AG08395 (cell line): ENCODE results near the gene ZDBF2.
A peak's percentile ranks its signal among the peaks of the same experiment; 100 is the strongest.
"Not testable (repeated sequence)": the region's sequence is repeated elsewhere in the genome, so short reads cannot be mapped to it uniquely, and the experiment has no call there.

Experiments
- DNase-seq: peaks from one replicate; pipeline ENCODE4 v3.0.0; 2012; ENCODE audit warnings: mixed read lengths, low spot score

The ZDBF2 gene

DNA sequence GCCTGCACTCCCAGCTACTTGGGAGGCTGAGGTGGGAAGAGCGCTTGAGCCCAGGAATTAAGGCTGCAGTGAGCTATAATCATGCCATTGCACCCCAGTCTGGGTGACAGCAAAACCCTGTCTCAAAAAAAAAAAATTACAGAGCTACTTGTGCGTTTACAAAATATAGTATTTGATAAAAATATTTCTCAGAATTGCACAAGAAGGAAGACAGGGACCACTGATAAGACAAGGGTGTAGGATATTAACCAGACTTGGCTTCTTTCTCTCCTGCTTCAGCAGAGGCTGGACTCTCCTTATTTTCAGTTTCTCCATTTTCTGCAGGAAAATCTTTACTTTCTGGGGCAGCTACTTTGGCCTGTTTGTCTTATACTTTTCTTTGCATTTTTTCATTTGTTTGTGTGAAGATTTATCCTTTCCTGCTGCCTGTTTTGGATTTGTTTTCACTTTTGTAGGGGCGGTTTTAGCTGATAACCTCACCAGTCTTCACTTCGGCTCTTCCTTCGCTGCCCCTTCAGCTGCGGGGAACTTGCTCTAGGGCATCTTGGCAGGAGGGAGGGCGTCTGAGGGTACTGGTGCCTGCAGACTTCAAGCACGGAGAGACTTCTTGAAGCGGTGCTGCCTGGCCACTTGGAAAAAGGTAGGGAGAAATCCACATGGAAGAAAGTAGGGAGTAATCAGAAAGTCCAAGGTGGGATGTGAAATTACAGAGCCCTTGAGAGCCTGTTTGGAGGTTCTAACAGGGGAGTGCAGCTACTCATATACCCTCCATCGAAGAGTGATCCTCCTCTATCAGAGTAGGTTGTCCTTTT is 14.9 kb upstream of the ZDBF2 start:
- DNase-seq, result no peak

DNA sequence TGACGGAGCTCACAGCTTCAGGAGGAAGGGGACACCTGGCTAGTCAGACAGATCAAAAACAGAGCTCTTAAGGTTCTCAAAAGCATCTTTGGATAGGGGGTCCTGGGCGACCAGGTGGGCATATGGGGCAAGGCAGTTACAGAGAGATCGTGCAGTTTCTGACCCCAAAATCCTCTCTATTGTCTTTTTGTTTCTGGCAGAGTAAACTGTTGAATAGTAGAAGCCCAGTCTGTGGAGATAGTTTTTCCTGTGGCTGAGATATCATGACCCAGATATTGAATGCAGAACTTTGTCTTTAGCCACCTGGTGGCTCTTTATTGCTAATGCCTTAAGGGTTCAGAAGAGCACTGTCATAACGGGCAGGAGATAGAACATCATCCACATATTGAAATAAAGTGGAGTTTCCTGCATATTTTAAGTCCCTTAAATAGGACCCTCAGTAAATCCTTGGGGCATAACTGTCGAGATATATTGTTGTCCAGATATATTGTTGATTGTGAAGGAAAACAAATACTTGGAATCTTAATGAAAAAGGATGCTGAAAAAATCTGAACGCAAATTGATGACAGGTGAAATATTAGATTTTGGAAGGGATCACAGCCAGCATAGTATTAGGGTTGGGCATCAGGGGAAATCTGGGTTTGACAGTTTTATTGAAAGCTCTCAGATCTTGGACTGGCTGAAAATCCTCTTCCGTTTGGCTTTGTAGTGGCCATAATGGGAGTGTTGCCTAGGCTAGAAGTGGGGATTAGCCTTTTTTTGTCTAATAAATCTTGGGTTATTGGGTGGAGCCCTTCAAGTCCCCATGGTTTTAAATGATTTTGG is 14.1 kb upstream of the ZDBF2 start:
- DNase-seq, result peak; percentile 71

DNA sequence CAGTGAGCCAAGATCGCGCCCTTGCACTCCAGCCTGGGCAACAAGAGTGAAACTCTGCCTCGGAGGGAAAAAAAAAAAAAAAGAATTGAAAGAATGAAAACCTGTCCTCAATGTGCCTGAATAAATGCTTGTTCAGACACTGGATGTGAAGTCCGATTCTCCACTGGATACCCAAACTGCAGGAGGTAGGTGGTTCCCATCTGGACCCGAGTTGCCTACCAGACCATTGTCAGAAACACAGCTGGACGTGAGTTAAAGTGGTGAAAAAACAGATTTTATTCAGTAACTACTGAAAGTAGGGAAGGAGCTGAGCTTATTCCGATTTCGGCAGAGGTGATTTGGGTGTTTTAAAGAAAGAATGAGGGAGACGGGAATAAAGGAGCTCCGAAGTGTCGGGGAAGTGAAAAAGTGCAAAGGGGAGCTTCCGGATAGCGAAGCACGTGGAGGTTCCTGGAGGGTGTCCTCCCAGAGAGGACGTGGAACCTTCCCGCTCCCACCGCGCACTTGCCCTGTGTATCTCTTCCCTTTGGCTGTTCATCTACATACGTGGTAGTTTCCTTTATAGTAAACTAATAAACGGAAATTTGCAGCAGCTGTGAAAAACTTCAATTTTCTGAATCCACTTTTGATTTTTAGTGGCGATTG is 10.4 kb upstream of the ZDBF2 start:
- no peak for DNase-seq

DNA sequence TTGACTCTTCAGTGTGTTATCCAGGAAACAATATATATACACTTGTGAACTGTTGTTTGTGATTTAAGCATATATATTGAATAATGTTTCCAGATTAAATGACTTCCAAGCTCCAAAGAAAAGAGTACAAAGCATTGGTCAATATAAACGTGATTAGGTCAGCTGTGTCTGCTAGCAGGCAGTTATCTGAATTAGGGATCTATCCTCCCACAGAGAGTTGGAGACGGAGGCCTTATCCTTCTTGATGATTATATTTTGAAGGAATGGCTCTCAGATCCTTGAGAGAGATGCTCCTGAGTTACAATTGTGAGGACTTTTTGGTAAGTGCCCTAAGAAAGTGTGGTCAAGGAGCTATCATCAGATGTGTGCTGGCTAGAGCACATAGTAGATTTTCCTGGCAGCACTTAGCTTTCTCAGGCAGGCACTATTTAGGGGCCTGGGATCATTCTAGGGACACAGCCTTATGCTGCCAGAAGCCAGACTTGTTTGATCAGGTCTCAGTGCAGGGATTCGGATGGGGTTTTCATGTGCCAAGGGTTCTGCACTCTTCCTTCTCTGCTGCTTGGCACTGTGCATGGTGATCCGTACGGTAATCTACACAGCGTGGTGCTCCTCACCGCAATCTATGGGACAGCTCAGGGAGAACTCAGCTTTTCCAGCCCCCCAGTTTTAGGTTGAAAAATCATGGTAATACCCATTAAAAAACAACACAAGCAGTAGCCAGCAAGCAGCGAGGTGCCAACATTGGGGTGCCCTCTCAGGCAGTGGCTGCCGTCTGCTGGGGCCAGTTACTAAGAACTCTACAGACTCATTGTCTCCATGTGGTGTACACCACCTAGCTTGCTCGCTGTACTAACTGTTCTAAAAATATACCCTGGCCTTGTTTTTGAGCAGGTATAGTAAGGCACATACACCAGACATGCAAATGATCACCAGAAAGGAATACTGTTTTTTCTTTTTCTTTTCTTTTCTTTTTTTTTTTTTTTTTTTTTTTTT is 8.0 kb upstream of the ZDBF2 start:
- DNase-seq, result no peak

DNA sequence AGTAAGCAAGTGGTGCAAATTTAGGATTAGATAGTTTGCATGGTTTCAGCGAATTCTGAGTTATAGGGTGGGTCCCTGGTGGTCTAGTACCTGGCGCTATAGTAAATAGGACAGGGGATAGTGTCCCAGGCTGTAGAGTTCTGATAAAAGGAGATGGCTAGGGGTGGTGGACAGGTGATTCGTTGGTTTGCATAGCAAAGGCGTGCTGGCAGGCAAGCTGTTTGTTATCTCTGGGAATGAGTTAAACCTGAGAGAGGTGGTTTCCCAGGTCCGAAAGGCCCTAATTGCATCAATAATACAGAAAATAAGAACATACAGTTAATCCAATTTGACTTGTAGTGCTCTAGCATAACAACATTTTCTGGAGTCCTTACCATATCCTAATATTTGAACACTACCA is 6.9 kb upstream of the ZDBF2 start:
- no peak for DNase-seq

DNA sequence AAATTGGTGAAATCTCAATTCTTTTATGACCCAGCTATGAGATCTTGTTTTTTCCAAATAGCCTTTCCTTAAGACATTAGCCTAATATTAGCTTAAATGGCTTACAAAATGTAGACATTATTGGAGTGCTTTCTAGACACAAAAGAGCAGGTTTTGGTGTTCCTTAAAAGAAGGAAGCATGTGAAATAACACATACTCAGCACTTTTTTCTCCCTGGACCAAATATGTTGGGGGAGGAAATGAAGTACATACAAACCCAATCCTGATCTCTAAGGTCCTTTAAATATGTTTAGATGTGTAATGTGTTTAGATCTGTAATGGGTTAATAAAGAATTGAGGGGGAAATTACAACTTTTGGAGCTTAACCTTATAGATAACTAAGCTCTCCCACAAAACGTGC is 3.4 kb upstream of the ZDBF2 start:
- DNase-seq, result no peak

DNA sequence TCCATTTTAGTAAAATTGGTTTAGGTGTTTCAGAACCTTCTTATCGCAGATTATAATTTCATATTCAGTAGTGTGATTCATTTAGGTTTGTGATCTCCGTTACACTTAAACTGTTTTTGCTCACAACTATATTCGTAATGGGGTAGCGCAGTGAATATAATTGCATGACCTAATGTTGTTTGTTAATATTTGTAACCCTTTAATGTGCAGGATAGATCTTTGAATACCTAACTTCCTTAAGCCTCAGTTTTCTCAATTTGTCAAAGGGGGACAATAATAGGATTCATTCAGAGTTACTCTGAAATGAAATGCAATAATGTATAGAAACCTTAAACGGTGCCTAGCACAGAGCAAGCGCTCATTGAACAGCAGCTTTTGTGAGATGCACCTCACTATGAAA is 558 bp upstream of the ZDBF2 start:
- DNase-seq, result no peak

DNA sequence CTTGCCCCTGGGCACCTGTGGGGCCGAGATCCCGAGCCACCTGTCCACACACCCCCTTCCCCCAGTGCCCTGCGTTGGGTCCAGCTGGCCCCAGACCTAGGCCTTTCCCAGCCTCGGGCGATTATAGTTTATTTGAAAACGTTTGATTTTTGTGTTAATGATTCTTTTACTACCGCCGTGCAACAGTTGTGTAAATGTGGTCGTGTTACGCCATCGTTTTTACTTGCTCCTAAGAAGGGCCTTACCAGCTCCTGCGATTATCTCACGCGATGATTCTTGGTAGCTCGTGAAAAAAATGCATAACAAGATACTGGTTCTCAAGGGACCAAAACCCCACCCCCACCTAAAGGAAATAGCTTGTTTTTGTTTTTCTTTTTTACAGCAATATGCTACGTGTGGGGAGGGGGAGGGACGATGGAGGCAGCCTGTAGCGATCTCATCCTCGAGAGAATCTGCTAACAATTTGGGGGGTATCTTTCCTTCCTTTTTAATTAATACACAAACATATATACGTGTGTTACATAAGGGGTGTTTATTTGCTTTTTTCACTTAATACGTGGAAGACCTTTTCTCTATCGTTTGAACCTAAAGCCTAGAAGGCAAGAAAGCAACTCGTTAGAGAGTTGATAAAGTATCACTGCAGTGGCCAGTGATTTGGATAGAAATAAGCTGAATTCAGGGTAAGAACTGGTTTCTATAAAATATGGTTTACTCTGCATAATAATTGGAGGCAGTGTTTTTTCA is 1.0 kb downstream of the ZDBF2 start:
- peak; percentile 18 for DNase-seq

DNA sequence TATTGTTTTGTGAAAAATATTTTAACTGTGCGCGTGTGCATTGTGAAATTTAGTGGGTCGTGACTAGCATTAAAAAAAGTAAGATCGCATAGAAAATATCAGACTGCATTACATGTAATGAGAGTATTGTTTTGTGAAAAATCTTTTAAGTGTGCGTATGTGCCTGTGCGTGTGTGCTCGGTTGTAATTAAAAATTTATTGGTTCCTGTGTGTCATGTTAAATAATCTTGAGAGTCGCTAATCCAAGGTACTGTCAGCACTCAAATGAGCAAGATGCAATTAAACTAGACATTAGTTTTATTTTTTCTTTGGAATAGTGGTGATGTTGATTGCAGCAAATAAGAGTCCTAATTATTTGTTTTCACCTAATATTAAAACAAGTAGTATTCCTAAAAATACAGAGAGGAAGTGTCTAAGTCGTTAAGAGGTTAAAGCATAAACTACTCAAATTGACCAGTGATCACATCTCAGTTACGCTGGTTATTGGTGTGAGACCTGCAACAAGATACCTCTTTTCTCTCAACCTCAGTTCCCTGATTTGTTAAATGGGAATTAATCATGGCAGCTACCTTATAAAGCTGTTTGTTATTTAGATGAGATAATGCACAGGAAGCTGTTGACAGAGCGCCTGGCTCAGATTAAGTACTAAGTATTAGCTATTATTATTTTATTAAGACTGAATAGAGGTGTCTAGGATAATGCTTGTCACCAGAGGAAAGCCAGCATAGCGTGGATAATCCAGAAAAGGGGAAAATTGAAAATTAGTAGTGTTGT is 1.9 kb downstream of the ZDBF2 start:
- no peak for DNase-seq

DNA sequence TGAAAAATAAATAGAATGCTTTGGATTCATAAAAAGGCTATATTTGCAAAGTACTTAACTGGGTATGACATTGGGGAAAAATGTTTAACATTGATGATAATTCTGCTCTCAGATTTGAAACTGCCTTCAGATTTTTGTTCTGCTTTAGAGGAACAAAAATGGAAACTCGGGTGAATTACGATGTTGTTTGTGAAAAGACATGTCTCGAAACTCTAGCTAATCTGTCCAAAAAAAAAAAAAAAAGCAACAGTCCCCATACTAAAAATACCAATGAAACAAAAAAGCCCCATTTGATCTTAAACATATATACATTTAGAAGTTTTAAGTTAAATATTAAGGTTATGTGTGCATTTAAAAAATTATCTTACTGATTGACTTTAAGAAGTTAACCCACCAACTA is 3.0 kb downstream of the ZDBF2 start:
- no peak for DNase-seq

DNA sequence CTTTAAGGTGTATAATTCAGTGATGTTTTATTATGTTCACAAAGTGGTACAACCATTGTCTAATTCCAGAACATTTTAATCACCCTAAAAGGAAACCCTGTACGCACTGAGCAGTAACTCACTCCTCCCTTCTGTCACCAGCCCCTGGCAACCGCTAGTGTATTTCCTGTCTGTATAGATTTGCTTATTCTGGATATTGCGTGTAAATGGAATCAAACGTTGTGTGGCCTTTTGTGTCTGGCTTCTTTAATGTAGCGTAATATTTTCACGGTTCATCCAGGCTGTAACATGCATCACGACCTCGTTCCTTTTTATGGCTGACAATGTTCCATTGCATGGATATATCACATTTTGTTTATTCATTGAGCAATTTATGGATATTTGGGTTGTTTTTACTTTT is 8.3 kb downstream of the ZDBF2 start:
- DNase-seq, result no peak

DNA sequence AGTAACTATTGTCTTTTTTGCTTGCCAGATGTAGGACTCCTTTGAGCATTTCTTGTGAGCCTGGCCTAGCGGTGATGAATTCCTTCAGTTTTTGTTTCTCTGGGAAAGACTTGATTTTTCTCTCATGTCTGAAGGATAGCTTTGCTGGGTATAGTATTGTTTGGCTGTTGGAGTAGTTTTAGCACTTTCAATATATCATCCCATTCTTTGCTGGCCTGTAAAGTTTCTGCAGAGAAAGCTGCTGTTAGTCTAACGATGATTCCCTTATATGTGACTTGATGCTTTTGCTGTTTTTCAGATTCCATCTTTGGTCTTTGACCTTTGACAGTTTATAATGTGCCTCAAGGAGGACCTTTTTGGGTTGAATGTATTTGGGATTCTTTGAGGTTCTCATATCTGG is 12.7 kb downstream of the ZDBF2 start:
- DNase-seq, result no peak

DNA sequence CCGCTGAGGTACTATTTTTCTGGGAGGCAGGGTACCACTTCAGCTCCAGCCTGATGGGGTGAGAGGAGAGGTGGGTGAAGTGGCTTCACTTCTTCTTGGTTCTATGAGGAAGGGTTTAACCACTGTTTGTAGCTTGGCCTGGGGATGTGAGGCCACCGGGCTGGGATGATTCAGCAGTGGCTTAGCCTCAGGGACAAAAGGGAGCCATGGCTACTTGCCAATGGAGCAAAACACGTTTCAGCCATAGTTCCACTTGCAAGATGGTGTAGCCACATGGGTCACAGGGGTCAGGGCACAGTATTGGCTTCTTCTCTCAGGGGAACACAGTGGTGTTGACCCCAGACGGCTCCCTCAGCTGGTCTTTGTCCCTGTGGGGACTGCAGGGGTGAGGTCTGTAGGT is 14.9 kb downstream of the ZDBF2 start:
- DNase-seq, result no peak

DNA sequence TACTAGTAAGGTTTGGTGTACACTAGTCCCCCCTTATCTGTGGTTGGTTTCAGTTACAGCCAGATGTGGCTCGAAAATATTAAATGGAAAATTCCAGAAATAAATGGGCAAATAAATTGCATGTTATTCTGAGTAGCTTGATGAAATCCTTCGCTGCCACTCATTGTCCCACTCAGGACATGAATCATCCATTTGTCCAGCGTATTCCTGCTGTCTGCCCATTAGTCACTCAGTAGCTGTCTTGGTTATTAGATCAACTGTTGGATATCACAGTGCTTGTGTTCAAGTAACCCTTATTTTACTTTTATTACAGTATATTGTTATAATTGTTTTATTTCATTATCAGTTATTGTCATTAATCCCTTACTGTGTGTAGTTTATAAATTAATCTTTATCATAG is 21.7 kb downstream of the ZDBF2 start:
- DNase-seq, result no peak

DNA sequence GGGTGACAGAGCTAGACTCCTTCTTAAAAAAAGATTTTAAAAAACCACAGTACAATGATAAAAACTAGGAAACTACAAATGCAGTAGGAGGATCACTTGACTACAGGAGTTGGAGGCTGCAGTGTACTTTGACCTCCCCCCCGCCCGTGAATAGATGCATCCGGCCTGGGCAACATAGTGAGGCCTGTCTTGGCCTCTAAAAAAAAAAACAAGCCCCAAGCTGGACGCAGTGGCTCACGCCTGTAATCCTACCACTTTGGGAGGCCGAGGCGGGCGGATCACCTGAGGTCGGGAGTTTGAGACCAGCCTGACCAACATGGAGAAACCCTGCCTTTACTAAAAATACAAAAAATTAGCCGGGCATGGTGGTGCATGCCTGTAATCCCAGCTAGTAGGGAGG is 25.1 kb downstream of the ZDBF2 start:
- not testable (repeated sequence) for DNase-seq

DNA sequence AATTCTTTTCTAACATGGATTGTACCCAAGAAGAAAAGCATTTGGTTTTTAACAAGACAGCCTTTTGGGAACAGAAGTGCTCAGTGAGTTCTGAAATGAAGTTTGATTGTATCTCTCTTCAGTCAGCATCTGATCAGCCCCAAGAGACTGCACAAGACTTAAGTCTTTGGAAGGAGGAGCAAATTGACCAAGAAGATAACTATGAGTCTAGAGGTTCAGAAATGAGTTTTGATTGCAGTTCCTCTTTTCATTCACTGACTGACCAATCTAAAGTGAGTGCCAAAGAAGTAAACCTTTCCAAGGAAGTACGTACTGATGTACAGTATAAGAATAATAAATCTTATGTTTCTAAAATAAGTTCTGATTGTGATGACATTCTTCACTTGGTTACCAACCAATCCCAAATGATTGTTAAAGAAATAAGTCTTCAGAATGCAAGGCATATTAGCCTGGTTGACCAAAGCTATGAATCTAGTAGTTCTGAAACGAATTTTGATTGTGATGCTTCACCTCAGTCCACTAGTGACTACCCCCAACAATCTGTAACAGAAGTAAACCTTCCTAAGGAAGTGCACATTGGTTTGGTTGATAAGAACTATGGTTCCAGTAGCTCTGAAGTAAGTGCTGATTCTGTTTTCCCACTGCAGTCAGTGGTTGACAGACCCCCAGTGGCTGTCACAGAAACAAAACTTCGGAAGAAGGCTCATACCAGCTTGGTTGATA is 31.2 kb downstream of the ZDBF2 start:
- no peak for DNase-seq

DNA sequence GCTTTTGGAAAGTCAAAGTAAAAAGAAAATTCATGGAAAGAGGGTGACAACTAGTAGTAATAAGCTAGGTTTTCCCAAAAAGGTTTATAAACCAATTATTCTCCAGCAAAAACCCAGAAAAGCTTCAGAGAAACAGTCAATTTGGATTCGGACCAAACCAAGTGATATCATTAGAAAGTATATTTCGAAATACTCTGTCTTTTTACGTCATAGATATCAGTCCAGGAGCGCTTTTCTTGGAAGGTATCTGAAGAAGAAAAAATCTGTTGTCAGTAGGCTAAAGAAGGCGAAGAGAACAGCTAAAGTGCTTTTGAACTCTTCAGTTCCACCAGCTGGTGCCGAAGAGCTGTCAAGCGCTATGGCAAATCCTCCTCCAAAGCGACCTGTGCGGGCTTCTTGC is 36.6 kb downstream of the ZDBF2 start:
- DNase-seq, result no peak

DNA sequence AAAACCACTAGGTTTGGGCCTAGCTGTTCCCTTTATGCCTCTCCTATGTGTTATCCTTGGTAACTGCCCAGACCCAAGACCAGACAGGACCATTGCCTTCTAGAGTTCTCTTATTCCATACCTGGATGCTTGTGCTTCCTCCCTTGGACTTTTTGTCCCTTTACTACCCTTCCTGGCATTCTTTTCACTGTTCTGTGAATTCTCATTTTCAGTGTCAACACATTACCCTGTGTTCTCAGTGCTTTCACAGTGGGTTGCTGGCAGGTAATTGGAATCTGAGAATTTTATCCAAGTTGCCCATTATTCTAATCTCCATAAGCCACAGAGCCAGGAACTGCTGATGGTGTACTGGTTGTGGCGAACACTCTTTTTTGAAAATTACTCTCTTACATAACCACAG is 41.7 kb downstream of the ZDBF2 start:
- DNase-seq, result no peak

DNA sequence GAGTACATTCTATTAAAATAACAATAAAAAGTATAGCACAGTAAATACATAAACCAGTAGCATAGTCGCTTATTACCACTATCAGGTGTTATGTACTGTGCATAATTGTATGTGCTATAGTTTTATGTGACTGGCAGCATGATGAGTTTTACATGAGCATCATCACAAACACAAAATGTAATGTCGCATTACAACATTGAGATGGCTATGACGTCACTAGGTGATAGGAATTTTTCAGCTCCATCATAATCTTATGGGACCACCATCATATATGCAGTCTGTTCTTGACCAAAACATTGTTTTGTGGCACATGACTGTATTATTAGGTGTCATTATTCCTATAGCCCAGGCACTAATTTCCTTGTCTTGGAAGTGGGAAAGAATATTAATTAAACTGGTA is 48.6 kb downstream of the ZDBF2 start:
- no peak for DNase-seq

DNA sequence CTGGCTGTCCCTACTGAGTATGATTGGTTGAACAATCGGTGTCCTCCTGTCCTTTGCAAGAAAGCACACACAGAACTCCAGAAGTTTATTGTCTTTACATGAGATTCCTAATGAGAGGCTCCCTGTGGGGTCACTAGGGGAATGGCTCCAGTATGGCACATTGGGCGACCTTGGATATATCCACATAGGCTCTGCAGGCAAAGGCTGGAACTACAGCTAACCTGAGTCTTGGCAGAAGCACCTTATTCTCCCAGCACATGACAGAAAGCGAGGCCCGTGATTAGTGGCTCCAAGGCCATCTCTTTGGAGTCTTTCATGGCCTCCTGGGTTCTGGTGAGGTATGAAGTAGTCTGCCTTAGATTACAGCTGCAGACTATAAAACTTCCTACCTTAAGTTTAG is 49.0 kb downstream of the ZDBF2 start:
- DNase-seq, result no peak
